Glomerular endothelial cell (primary cell): ENCODE results near the gene VPS54. TPM values are rescaled to one million over a fixed set of nuclear protein-coding genes. Genes with fewer than 3 reads are reported as not detected.
"Not testable (repeated sequence)": the region's sequence is repeated elsewhere in the genome, so short reads cannot be mapped to it uniquely, and the experiment has no call there.

Experiments
- DNase-seq: peaks from one replicate; pipeline ENCODE4 v3.0.0-alpha.2; 2011; ENCODE audit warnings: low read depth, low spot score; ENCODE audit errors: extremely low read depth
- total RNA-seq: library from RNA; depleted of rRNA; stranded (reverse); fragments of >200 nt; gene quantifications from 2 replicates; pipeline ENCODE4 v1.2.3, GENCODE V29; 2015

The VPS54 gene
- total RNA-seq, 1 donor from 2014 or later, result 12.3 TPM

DNA sequence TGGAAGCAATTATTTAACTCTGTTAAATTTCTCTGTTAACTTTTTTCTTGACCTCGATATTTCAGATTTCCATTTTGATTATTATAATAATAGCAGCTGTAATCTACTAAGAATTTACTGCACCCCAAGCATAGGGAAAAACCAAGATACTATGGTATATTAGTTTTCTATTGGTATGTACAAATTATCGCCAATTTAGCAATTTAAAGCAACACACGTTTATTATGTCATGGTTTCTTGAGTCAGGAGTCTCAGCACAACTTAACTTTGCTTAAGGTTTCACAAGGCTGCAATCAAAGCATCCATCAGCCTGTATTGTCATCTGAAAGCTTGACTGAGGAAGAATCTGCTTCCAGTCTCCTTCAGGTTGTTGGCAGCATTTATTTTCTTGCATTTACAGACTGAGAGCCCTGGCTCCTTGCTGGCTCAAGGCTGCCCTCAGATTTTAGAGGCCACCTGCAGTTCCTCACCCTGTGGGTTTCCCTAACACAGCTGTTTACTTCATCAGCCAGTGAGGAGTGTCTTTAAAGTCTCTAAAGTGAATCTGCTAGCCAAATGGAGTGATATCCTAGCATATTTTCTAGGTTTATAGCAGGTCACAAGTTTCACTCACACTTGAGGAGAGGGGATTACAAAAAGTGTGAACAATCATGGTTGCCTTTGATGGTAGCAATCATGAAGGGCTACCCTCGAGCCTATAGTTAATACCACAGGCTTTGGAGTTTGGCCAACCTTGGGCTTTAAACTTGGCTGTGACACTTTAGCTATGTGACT lies 4.4 kb upstream of the VPS54 start:
- DNase-seq, result no peak

DNA sequence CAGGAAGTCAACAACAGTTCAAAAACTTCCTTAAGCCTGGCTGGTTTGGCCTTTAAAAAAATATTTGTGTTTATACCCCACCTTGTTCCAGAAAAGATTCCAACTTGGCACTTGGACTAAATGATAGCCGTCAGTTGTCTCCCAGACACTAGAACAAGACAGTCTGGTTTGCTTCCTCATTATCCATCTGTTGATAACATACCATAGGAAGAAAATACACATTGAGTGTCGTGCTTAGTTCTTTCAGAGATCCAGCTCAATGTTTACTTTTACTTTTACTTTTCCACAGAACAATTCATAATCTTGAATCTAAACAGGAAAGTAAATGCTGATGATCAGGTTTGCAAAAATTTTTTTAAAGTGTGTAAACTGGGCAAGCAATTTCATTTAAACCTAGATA lies 2.4 kb upstream of the VPS54 start:
- DNase-seq, result no peak

DNA sequence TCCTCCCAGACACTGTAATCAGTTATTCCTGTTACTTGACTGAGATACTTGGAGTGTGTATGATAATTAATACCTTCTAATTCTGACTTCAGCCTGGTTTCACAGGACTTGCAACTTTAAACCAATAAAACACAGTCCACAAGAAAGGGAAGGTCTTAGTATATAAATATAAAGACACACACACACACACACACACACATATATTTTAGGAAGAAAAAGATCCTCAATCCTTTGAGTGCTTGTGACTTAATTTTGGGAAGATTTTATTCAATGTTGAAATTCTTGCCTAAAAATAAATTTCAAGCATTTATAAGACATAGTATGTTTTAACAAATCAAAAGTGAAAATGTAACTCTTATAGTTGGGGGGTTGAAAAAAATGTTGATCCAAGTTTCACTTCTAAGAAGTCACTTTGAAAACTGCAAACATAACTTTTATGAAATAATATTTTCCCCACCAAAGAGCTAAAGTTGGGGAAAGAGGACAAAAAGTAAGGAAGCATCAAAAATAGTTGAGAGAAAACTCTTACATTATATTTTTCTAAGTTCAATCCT lies 824 bp upstream of the VPS54 start:
- DNase-seq, result no peak

DNA sequence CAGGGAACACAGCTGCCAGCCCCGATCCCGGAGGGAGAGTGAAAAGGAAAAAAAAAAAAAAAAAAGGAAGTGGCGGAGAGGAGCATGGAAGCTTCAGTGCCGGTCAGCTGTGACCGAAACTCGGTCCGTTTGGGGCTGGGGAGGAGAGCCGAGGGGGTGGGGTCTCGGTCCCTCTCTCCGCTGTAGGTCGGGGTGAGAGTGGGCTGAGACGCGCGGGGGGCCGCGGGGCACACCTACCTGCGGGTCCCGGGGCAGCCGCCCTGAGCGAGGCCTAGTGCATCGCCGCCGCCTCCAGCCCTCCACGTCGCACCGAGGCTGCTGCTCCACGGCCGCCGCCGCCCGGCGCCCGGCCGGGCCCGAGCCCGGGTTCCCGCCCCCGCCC lies 536 bp downstream of the VPS54 start:
- no peak for DNase-seq

DNA sequence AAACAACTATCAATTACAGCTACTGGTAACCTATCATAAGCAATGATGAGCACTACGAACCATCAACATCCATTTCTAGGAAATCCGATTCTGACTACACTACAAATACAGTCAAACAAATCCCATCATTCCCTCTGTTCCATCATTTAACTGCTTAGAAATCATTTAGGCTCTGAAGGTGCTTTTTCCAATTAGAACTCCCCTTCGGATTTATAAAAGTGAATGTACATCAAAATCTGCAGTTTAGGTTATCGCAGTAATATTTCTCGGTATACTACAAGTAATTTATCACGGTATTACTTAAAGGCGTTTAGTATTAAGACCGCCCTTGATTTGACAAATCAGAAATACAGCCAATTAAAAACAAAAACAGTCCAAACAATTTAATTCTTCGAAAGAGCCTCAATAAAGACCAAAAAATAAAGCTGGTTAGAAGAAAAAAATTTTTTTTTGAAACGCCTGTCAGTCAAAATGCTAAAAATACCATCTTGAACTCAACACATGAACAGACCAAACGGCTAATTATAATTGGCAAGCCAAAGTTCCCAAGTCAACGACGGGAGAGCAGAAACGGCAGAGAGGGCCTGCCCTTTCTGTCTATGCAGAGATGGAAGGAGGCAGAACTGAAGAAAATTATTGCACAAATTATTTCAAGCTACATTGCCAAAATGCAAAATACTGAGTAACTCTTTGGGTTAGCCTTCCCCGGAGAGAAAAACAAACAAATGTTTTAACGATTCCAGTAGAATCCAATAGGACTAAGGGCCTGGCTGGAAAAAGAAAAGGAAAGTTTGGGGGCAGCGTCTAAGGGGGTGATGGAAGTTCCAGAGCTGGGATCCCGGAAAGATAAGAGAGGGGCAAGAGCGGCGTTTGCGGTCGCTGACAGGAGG lies 1.2 kb downstream of the VPS54 start:
- DNase-seq, result peak; percentile 20

DNA sequence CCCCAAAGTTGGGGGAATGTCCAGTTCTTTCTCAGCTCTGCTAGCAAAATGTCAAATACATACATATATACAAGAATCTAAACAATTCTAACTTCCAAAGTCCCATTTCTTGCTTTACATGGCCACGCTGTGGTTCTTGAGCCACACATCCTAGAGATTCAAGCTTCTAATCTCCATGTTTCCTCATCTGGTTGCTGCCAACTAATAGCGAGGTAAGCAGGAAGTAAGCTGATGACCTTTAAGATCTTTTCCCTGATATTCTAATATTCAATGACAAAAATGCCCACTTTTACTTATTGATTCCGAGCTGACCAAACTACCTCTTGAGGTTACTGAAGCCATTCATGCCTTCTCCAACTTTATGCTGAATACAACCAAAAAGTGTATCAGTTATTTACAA lies 3.3 kb downstream of the VPS54 start:
- no peak for DNase-seq

DNA sequence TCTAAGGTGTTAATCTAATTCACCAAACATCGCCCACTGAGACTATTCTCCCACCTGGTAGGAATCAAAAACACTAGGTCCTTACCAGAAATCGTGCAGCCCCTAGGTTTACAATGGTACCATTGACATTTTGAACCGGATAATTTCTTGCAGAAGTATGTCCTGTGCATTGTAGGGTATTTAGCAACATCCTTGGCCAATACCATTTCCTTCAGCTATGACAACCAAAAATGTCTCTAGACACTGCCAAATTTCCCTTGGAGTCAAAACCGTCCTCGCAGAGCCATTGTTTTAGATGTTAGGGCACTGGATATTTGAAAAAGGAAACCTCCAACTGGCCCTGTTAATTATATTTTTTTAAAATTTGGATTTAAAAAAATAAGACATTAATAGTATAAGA lies 3.8 kb downstream of the VPS54 start:
- DNase-seq, result no peak

DNA sequence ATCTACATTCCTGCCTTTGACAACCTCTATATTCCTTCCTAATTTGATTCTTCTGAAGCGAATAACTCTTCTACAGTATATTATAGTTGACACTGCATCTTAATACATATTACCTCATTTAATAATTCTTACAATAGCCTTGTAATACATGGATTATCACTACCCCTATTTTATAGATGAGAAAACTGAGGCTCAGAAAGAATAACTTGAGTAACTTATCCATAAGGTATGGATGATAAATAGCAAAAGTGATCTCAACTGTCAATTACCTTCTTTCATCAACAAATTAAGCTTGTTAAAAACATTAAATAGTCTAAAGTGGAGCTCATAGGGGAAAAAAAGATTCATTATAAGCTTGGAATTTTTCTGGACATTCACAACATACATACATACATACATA lies 4.6 kb downstream of the VPS54 start:
- DNase-seq, result no peak

DNA sequence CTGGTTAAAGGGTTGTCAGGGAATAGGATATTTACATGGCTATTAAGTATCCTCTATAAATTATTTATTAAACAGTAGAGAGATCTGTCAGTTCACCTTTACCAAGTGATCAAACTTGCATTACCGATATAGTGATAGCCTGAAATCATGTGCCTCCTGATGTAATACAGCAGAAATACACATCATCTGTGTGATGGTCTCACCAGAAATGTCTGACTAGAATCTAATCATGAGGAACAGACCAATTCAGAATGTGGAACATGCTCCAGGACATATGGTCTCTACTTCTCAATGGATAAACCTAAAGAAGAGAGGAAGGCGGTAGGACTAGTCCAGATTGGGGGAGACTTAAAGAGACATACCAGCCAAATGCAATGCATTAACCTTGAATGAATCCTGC lies 6.2 kb downstream of the VPS54 start:
- no peak for DNase-seq

DNA sequence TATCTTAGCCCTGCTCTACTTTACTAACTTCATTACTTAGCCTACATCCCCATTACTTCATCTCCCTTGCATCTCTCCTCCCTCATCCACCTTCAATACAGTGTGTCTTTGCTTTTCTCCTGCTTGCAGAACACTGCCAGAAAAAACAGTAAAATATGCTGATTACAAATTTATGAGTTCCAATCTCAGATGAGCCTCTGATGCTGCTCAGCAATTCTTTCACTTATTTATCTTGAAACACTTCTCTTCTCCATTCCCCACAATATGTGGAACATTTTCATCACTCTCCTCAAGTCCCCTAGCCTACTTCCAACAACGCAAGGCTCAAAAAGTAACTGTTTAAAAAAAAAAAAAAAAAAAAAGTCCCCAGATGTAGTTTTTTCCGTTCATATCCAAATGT lies 7.1 kb downstream of the VPS54 start:
- DNase-seq, result no peak

DNA sequence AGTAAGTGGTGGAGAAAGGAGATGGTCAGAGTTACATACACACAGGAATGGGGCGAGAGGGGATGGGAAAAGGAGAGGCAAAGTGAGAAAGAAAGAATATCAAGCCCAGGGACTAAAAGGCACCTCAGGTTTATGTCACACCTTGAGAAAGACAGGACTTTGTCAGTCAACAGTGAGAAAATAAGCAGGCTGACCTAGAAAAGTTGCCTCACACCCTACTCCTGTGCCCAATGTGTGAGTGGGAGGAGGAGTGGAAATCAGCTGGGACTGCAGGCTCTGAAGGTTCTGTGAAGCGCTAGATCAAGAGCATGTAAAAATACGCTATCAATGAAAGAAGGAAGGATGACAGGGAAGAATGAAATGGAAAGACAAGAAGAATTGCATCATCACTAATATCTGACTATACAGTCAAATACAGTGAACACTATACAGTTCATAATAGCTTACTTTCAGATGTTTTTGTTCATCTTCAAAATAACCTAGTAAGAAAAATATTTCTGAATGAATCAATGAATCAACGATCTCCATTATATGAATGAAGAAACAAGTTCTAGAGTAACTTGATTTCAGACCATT lies 10.7 kb downstream of the VPS54 start:
- no peak for DNase-seq

DNA sequence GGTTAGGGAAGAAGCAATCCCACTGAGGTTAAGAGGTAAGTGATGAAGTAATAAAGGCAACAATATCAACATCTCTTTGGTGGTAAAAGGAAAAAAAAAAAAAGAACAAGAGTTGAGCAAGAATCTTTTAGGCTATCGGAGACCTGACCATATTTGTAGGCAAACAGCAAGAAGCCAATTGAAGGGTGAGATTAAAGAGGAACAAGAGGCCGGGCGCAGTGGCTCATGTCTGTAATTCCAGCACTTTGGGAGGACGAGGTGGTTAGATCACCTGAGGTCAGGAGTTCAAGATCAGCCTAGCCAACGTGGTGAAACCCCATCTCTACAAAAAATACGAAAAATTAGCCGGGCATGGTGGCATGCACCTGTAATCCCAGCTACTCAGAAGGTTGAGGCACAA lies 11.3 kb downstream of the VPS54 start:
- DNase-seq, result no peak

DNA sequence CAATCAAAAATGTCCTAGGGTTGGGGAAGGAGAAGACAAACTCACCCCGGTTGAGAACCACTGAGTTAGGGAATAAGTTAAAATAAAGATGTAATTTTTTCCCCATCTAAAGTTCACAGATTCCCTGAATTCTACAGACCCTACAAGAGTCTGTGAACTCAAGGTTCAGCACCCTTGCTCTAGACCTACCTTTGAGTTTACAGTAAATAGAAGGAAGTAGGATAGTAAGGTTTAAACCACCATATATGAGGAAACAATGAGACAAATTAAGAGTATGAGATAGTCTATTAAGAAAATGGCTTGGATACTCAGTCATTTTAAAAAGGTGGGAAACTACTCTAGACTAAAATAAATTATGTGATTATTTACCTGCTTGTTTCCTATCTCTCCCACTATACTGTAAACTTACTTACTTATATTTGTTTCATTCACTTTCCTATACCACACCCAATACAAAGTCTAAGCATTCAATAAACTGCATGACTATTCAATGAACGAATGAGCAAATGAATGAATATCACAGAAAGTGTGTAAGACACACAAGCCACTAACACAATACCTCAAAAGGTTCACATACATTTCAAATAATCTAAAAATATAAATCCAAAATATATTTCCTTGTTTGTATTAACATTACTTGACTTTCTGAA lies 13.4 kb downstream of the VPS54 start:
- no peak for DNase-seq

DNA sequence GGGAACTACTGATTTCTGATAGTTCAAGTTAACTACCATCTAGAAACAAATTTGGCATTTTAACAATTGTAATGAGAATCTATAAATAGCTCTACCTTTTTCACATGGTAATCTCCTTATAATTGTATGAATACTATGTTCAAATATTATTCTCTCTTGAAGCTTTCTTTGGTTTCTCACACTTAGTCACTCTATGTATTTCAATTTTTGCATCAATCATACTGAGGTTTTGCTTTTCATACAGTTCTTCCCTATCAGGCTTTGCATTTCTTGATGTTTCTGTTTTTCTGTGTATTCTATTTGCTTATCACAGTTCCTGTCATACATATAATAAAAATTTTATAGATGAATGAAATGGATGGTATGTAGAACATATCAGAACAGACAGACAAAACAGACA lies 16.0 kb downstream of the VPS54 start:
- DNase-seq, result no peak

DNA sequence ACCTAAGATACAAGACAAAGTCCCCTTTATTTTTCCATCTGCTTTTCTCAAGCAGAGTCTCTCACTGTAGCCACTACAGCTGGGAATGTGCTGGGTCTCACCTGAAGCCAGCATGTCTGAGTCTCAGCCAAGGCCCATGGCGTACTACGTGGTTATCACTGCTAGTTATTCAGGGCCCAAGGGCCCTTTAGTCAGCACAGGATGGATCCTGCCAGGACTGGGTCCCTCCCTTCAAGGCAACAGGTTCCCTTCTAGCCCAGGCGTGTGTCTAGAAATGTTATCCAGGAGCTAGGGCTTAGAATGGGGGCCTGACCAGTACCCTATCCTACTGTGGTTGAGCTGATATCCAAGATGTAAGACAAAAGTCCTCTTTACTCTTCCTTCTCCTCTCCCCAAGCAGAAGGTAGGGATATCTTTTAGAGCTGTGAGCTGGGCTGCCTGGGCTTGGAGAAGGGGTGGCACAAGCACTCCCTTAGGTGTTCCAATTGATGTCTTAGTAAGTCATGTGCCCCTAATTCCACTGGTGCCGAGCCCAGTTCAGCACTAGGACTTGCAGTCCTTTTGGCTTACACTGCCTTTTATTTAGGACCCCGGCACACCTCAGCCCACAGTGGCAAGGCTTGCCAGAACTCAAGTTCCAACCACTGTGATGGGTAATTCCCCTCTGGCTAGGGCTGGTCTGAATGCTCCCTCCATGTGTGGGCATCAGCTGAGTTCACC lies 17.7 kb downstream of the VPS54 start:
- no peak for DNase-seq

DNA sequence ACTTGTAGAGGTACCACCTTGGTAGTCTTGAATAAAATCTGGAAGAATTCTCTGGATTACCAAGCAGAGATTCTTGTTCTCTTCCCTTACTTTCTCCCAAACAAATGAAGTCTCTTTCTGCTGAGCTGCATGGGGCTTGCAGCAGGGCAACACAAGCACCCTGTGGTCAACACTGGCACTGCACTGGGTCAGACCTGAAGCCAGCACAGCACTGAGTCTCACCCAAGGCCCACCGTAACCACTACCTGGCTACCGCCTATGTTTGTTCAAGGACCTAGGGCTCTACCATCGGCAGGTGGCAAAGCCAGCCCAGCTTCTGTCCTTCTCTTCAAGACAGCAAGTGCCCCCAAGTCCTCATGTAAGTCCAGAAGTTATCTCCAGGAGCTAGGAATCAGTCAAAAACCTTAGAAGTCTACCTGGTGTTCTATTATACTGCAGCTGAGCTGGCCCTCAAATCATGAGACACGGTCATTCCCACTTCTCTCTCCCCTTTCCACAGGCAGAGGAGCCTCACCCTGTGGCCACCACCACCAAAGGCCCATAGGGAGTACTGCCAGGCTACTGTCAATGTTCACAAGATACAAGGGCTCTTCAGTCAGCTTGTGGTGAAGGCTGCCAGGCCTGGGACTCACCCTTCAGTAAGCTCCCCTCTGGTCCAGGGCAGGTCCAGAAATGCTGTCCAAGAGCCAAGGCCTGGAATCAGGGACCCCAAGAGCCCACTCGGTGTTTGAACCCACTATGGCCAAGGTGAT lies 18.4 kb downstream of the VPS54 start:
- no peak for DNase-seq

DNA sequence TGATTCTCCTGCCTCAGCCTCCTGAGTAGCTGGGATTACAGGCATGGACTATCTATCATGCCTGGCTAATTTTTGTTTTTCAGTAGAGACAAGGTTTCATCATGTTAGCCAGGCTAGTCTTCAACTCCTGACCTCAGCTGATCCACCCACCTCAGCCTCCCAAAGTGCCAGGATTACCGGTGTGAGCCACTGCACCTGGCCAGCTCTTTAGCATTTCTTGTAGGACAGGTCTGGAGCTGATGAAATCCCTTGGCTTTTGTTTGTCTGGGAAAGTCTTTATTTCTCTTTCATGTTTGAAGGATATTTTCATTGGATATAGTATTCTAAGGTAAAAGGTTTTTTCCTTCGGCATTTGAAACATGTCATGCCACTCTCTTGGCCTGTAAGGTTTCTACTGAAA lies 20.2 kb downstream of the VPS54 start:
- no peak for DNase-seq

DNA sequence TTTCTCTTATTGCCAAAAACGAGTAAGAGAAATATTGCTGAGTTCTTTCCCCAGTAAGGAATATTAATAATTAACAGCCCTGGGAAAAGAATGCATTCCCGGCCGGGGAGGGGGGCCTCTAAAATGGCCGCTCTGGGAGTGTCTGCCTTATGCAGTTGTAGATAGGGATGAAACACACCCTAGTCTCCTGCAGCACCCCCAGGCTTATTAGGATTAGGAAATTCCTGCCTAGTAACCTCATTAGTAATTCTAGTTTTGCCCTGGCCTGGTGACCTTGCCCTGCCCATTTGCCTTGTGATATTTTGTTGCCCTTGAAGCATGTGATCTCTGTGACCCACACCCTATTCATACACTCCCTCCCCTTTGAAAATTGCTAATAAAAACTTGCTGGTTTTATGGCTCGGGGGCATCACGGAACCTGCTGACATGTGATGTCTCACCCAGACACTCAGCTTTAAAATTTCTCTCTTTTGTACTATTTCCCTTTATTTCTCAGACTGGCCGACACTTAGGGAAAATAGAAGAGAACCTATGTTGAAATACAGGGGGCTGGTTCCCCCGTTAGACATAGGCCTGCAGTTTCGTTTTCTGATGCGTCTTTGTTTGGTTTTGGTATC lies 22.5 kb downstream of the VPS54 start:
- DNase-seq, result not testable (repeated sequence)
